Calu3 (cell line): ENCODE data around the gene SRRM1. TPM values are rescaled to one million over a fixed set of nuclear protein-coding genes. Genes with fewer than 3 reads are reported as not detected.
"Not testable (repeated sequence)": the region's sequence is repeated elsewhere in the genome, so short reads cannot be mapped to it uniquely, and the experiment has no call there.

Experiments used
- BruUV-seq: library from RNA; stranded (reverse); fragments of 400-500 nt; replicated peaks from 2 replicates; lab custom pipeline; 2021; lab: Mats Ljungman, UMichigan
- CTCF ChIA-PET: fragments of 300-600 bp; sonication (Branson Sonifier 250); formaldehyde crosslinking; loops from one replicate; lab custom pipeline; 2022; ENCODE audit warnings: antibody characterized with exemption; lab: Charles Lee
- DNase-seq: peaks from one replicate; pipeline ENCODE4 v3.0.0; 2022
- H3K27ac Mint-ChIP-seq: one replicate; pipeline ENCODE4 v1.8.0; 2022; ENCODE audit warnings: mixed read lengths; ENCODE audit not compliant: unreplicated experiment
- H3K27me3 Mint-ChIP-seq: one replicate; pipeline ENCODE4 v1.8.0; 2022; ENCODE audit warnings: mixed read lengths; ENCODE audit not compliant: unreplicated experiment
- H3K36me3 Mint-ChIP-seq: one replicate; pipeline ENCODE4 v1.8.0; 2022; ENCODE audit warnings: mild to moderate bottlenecking, moderate library complexity, mixed read lengths; ENCODE audit not compliant: insufficient read depth, unreplicated experiment
- H3K4me1 Mint-ChIP-seq: one replicate; pipeline ENCODE4 v1.8.0; 2022; ENCODE audit warnings: mild to moderate bottlenecking, low read depth, mixed read lengths; ENCODE audit not compliant: unreplicated experiment
- H3K4me3 Mint-ChIP-seq: one replicate; pipeline ENCODE4 v1.8.0; 2022; ENCODE audit warnings: mild to moderate bottlenecking, low read depth, moderate library complexity, mixed read lengths; ENCODE audit not compliant: unreplicated experiment
- H3K9me3 Mint-ChIP-seq: one replicate; pipeline ENCODE4 v1.8.0; 2022; ENCODE audit warnings: low read depth, mixed read lengths; ENCODE audit not compliant: unreplicated experiment
- CTCF ChIP-seq: fragments of 200-600 bp; IDR thresholded peaks from one replicate; pipeline ENCODE4 v1.8.0; 2022; ENCODE audit warnings: antibody characterized with exemption; ENCODE audit not compliant: unreplicated experiment
- intact Hi-C: fragments of 100-400 bp; cut with micrococcal nuclease; formaldehyde crosslinking; loops from one replicate; pipeline ENCODE4 v1.10.0; 2022; ENCODE audit not compliant: unreplicated experiment
- total RNA-seq: library from RNA; stranded (reverse); gene quantifications from 2 replicates; pipeline ENCODE4 v1.2.3, GENCODE V29; 2022

Gene SRRM1
- total RNA-seq, 1 experiment from 2014 or later = 130 TPM

- intact Hi-C loops = no loop called here
- Mint-ChIP-seq H3K27me3 (no peaks in the 10 kb centered on the region), H3K4me3 (no peak overlapping the region), H3K4me1 (no peaks in the 10 kb centered on the region), H3K36me3 (peaks cover 69% of the 10 kb centered on the region), H3K27ac (no peak overlapping the region), H3K9me3 (no peaks in the 10 kb centered on the region)
- CTCF ChIA-PET = no interaction called here
- no peak for TF ChIP-seq CTCF
- no peak for DNase-seq
- BruUV-seq = no TSS peak
Observed at GRCh38 chr1:24673341-24673740, 30.2 kb downstream of the SRRM1 start.

- DNase-seq, H3K4me3 Mint-ChIP-seq, H3K9me3 Mint-ChIP-seq, H3K4me1 Mint-ChIP-seq, intact Hi-C loops, H3K27me3 Mint-ChIP-seq, H3K27ac Mint-ChIP-seq, CTCF ChIA-PET: not testable (repeated sequence)
- BruUV-seq = TSS peak; percentile 5
- peaks cover 32% of the 10 kb centered on the region for H3K36me3 Mint-ChIP-seq
Observed at GRCh38 chr1:24678421-24678820, 35.3 kb downstream of the SRRM1 start.

- no TSS peak for BruUV-seq
- Mint-ChIP-seq H3K9me3 (no peaks in the 10 kb centered on the region), H3K4me1 (peaks cover 12% of the 10 kb centered on the region), H3K36me3 (peaks cover 29% of the 10 kb centered on the region), H3K4me3 (no peak overlapping the region), H3K27me3 (no peaks in the 10 kb centered on the region), H3K27ac (no peak overlapping the region)
- CTCF ChIA-PET = no interaction called here
- no peak for TF ChIP-seq CTCF
- intact Hi-C loops = loop anchor here (10.0 kb wide), 1 partner anchor 65 kb away; the partner anchor contains the start of gene CLIC4
- no peak for DNase-seq
Observed at GRCh38 chr1:24679725-24680124, 36.6 kb downstream of the SRRM1 start.

- Mint-ChIP-seq H3K4me1 (peaks cover 19% of the 10 kb centered on the region), H3K27me3 (no peaks in the 10 kb centered on the region), H3K36me3 (peaks cover 5% of the 10 kb centered on the region), H3K27ac (peak overlapping the region; percentile 85), H3K4me3 (peak overlapping the region; percentile 56), H3K9me3 (no peaks in the 10 kb centered on the region)
- CTCF ChIA-PET = interaction anchor here (0.5 to 1.5 kb wide), 10 partner anchors 21 to 884 kb away, joined by 3 to 18 read pairs (median 5); partner anchors contain the start of gene CLIC4
- intact Hi-C loops = loop anchor here (10.0 kb wide), 1 partner anchor 61 kb away; the partner anchor contains the start of gene CLIC4
- BruUV-seq = no TSS peak
- no peak for TF ChIP-seq CTCF
- DNase-seq = peak; percentile 53
Observed at GRCh38 chr1:24683713-24684162, 40.6 kb downstream of the SRRM1 start.

GRCh38 chr1:24688033-24688432 is 44.9 kb downstream of the SRRM1 start:
- BruUV-seq = no TSS peak
- CTCF ChIA-PET = interaction anchor here (0.6 to 2.3 kb wide), 9 partner anchors 36 to 328 kb away, joined by 3 to 60 read pairs (median 4); partner anchors contain the start of gene CLIC4
- H3K27me3 Mint-ChIP-seq = no peaks in the 10 kb centered on the region
- no peaks in the 10 kb centered on the region for H3K9me3 Mint-ChIP-seq
- no peak overlapping the region for H3K4me3 Mint-ChIP-seq
- intact Hi-C loops = loop anchor here (2.0 to 10.0 kb wide), 2 partner anchors 57 to 143 kb away; partner anchors contain the start of gene CLIC4
- peaks cover 22% of the 10 kb centered on the region for H3K4me1 Mint-ChIP-seq
- H3K36me3 Mint-ChIP-seq = no peaks in the 10 kb centered on the region
- no peak for DNase-seq
- no peak for TF ChIP-seq CTCF
- no peak overlapping the region for H3K27ac Mint-ChIP-seq
